Measurements from ENCODE around the gene IQCE. TPM values are rescaled to one million over a fixed set of nuclear protein-coding genes. Genes with fewer than 3 reads are reported as not detected.

The IQCE gene
- total RNA-seq, 4 donors from 2014 or later = 9.7 to 23.5 (median 15.6) TPM

- TF ChIP-seq POLR2AphosphoS5 (IDR thresholded peaks at IDR 0.05) (no peak), POLR2A (IDR thresholded peaks at IDR 0.05) (no peak), EP300 (IDR thresholded peaks at IDR 0.05) (no peak)
- TF ChIP-seq, protein P1, sequence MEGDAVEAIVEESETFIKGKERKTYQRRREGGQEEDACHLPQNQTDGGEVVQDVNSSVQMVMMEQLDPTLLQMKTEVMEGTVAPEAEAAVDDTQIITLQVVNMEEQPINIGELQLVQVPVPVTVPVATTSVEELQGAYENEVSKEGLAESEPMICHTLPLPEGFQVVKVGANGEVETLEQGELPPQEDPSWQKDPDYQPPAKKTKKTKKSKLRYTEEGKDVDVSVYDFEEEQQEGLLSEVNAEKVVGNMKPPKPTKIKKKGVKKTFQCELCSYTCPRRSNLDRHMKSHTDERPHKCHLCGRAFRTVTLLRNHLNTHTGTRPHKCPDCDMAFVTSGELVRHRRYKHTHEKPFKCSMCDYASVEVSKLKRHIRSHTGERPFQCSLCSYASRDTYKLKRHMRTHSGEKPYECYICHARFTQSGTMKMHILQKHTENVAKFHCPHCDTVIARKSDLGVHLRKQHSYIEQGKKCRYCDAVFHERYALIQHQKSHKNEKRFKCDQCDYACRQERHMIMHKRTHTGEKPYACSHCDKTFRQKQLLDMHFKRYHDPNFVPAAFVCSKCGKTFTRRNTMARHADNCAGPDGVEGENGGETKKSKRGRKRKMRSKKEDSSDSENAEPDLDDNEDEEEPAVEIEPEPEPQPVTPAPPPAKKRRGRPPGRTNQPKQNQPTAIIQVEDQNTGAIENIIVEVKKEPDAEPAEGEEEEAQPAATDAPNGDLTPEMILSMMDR (IDR thresholded peaks at IDR 0.05) = no peak
- H3K36me3 ChIP-seq = peaks cover 0 to 6% of the 10 kb centered on the region in 2 donors
- H3K27me3 ChIP-seq = peaks cover 71% of the 10 kb centered on the region
- 20 to 60% methylated on average over 1 to 2 of the region's 12 CpGs for WGBS, 2 donors (ENCODE audit: low coverage in 1 of 2)
- peak overlapping the region; percentile 12 to 62 for H3K4me3 ChIP-seq
- no peaks in the 10 kb centered on the region for H3K9me3 ChIP-seq
- peaks cover 0 to 73% (median 30%) of the 10 kb centered on the region in 3 donors for H3K4me1 ChIP-seq
- no peak for ATAC-seq
- H3K27ac ChIP-seq = peak overlapping the region in 2 of 4 donors; percentile 46 to 57
Observed at GRCh38 chr7:2520761-2521290, 38.0 kb upstream of the IQCE start.

DNA sequence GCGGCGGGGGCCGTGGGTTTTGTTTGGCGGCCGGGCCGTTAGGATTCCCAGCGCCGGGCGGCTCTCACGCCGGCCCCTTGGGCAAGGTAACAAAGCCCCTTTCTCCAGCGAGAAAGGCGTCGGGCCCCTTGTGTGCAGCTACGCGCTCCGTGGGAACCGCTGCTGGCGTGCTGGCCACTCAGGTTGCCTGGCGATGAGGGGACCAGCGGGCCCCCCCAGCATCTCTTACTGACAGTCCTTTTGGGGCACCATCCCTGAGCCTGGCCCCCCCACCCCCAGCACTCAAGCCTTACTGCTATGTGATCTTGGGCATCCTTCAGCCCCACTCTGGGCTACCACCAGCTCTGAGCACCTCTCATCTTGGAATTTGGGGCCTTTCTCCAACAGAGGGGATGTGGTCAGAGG lies 37.4 kb upstream of the IQCE start:
- WGBS, 2 donors (ENCODE audit: low coverage in 1 of 2) = 20% methylated on average over 7 of the region's 21 CpGs; no CpG with 5 or more reads in 1 of the 2 donors
- peaks cover 0 to 11% of the 10 kb centered on the region in 2 donors for H3K36me3 ChIP-seq
- TF ChIP-seq POLR2AphosphoS5 (IDR thresholded peaks at IDR 0.05) (no peak), POLR2A (IDR thresholded peaks at IDR 0.05) (no peak), EP300 (IDR thresholded peaks at IDR 0.05) (no peak)
- TF ChIP-seq, protein P1 (IDR thresholded peaks at IDR 0.05) = no peak
- H3K4me1 ChIP-seq = peaks cover 0 to 78% (median 30%) of the 10 kb centered on the region in 3 donors
- ATAC-seq = no peak
- H3K9me3 ChIP-seq = no peaks in the 10 kb centered on the region
- peak overlapping the region; percentile 12 to 62 for H3K4me3 ChIP-seq
- H3K27ac ChIP-seq = peak overlapping the region in 2 of 4 donors; percentile 46 to 57
- H3K27me3 ChIP-seq = peaks cover 76% of the 10 kb centered on the region

- peaks cover 83% of the 10 kb centered on the region for H3K27me3 ChIP-seq
- 40 to 43% methylated on average over 7 to 9 of the region's 17 CpGs for WGBS, 2 donors (ENCODE audit: low coverage in 1 of 2)
- peak overlapping the region in 1 of 2 donors; percentile 62 for H3K4me3 ChIP-seq
- H3K27ac ChIP-seq = peak overlapping the region in 3 of 4 donors; percentile 46 to 58 (median 57)
- no peak for ATAC-seq
- peaks cover 0 to 85% (median 30%) of the 10 kb centered on the region in 3 donors for H3K4me1 ChIP-seq
- no peaks in the 10 kb centered on the region for H3K9me3 ChIP-seq
- peaks cover 0 to 19% of the 10 kb centered on the region in 2 donors for H3K36me3 ChIP-seq
- TF ChIP-seq EP300 (IDR thresholded peaks at IDR 0.05) = no peak
- TF ChIP-seq, protein P1 (IDR thresholded peaks at IDR 0.05) = no peak
- no peak for TF ChIP-seq POLR2AphosphoS5 (IDR thresholded peaks at IDR 0.05)
- TF ChIP-seq POLR2A (IDR thresholded peaks at IDR 0.05) = no peak
Observed at GRCh38 chr7:2521952-2522591, 36.7 kb upstream of the IQCE start.

DNA sequence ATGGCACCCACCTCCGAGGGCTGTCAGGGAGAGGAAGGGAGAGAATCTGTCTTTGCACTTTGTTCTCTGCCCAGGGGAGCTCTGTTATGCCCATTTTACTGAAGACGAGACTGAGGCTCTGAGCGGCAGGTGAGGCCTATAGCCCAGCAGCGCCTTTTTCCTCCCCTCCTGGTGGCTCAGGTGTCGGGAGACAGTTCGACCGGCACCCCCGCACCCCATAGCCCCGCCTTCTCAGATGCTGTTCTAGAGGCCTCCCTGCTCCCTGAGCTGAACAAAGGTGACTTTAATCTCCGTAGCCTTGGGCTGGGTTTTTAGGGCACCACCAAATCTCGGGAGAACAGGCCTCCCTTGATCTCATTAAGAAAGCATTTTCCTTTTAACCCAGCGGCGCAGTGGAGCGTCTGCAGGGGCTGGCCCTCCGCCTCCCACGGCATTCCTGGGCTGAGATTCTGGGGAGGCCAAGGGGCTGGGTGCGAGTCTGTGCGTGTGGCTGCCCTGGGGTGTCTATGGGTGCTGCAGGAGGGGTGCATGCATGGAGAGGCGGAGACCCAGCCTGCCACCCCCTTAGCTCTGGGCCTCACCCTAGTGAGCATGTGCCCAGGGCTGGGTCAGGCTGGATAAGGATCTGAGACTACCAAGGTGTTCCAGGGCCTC lies 35.9 kb upstream of the IQCE start:
- no peak for ATAC-seq

More for the DNA sequence above, 35.9 kb upstream of the IQCE start:
- Histone ChIP-seq H3K9me3 (no peaks in the 10 kb centered on the region), H3K27ac (peak overlapping the region in 3 of 4 donors; percentile 46 to 58 (median 57)), H3K27me3 (peaks cover 89% of the 10 kb centered on the region), H3K36me3 (peaks cover 0 to 24% of the 10 kb centered on the region in 2 donors), H3K4me1 (peaks cover 0 to 92% (median 30%) of the 10 kb centered on the region in 3 donors), H3K4me3 (peak overlapping the region in 1 of 2 donors; percentile 62)
- TF ChIP-seq EP300 (IDR thresholded peaks at IDR 0.05) = no peak
- TF ChIP-seq POLR2AphosphoS5 (IDR thresholded peaks at IDR 0.05) = no peak
- TF ChIP-seq, protein P1 (IDR thresholded peaks at IDR 0.05) = no peak
- TF ChIP-seq POLR2A (IDR thresholded peaks at IDR 0.05) = no peak
- 48% methylated on average over 7 of the region's 19 CpGs; no CpG with 5 or more reads in 1 of the 2 donors for WGBS, 2 donors (ENCODE audit: low coverage in 1 of 2)

Data from gastroesophageal sphincter (tissue), 4 donors.